HepG2 (cell line): ENCODE results near the gene SGSM1. TPM values are rescaled to one million over a fixed set of nuclear protein-coding genes. Genes with fewer than 3 reads are reported as not detected.
A peak's percentile ranks its signal among the peaks of the same experiment; 100 is the strongest.

ENCODE experiments used
- ATAC-seq: fragments of 200-7000 bp; cut with Tn5 transposase; 3 replicates; pipeline ENCODE4 v1.9.1; 2020; ENCODE audit warnings: mild to moderate bottlenecking, moderate library complexity
- BruUV-seq: library from RNA; stranded (reverse); fragments of 400-500 nt; replicated peaks from 2 replicates; lab custom pipeline; 2021; lab: Mats Ljungman, UMichigan
- CTCF ChIA-PET: fragments of 300-600 bp; formaldehyde crosslinking; extraction: SDS; loops from one replicate; lab custom pipeline; 2021; ENCODE audit warnings: low total read pairs, inconsistent platforms, low intra/inter-chr PET ratio; lab: Yijun Ruan, JAX
- POLR2A ChIA-PET: fragments of 350-600 bp; sonication (Branson Sonifier 250); formaldehyde crosslinking; loops from one replicate; lab custom pipeline; 2020; ENCODE audit warnings: antibody characterized with exemption, inconsistent platforms; lab: Yijun Ruan, JAX
- DNase-seq: peaks from one replicate; pipeline ENCODE4 v3.0.0-alpha.2; 2015; ENCODE audit warnings: low spot score
- FAIRE-seq: peaks from 3 replicates; lab custom pipeline; 2011; peaks lifted over from hg19 to GRCh38; lab: Jason Lieb, UNC
- H2AFZ ChIP-seq: one replicate; pipeline ENCODE4 v1.6.1; 2011; ENCODE audit warnings: low read length, inconsistent platforms
- H3K27ac ChIP-seq: fragments of 300-600 bp; 3 replicates; pipeline ENCODE4 v1.8.0; 2011; ENCODE audit warnings: mixed run types, mild to moderate bottlenecking, mixed read lengths, low read length, inconsistent platforms; ENCODE audit not compliant: insufficient read depth; ENCODE audit errors: extremely low read length
- H3K27me3 ChIP-seq, 2 experiments: fragments of 200-600 bp in 1 of 2; 2 replicates in 1 of 2; 3 replicates in 1 of 2; pipeline versions ENCODE4 v1.6.0 to v1.8.0; 2011; ENCODE audit warnings: low read length in 2 of 2, mild to moderate bottlenecking in 2 of 2, moderate library complexity in 2 of 2, inconsistent platforms in 1 of 2; ENCODE audit not compliant: insufficient read depth in 2 of 2, control insufficient read depth in 1 of 2
- H3K36me3 ChIP-seq, 2 experiments: fragments of 200-600 bp in 1 of 2; replicated peaks in 1 of 2; 2 replicates in 1 of 2; 3 replicates in 1 of 2; pipeline versions ENCODE4 v1.5.1 to v1.8.0; 2011; ENCODE audit warnings: low read length in 2 of 2, inconsistent platforms in 1 of 2; ENCODE audit not compliant: insufficient read depth in 2 of 2, control insufficient read depth in 1 of 2
- H3K4me1 ChIP-seq: 2 replicates; pipeline ENCODE4 v1.5.1; 2012; ENCODE audit warnings: low read length, inconsistent platforms; ENCODE audit not compliant: insufficient read depth
- H3K4me2 ChIP-seq: 2 replicates; pipeline ENCODE4 v1.6.0; 2011; ENCODE audit warnings: low read depth, low read length, inconsistent platforms
- H3K4me3 ChIP-seq, 3 experiments: fragments of 200-600 bp in 1 of 3; sonication (generic), shearing (Covaris generic) in 1 of 3; replicated peaks in 1 of 3; 2 replicates each; pipeline ENCODE4 v1.5.1; 2011 to 2016; ENCODE audit warnings: low read length in 3 of 3, inconsistent platforms in 2 of 3, low read depth in 2 of 3, mild to moderate bottlenecking in 2 of 3, control low read depth in 1 of 3, mixed read lengths in 1 of 3; ENCODE audit not compliant: insufficient read depth in 1 of 3
- H3K79me2 ChIP-seq: one replicate; pipeline ENCODE4 v1.6.1; 2011; ENCODE audit warnings: low read length, inconsistent platforms; ENCODE audit not compliant: insufficient read depth
- H3K9ac ChIP-seq: 2 replicates; pipeline ENCODE4 v1.6.0; 2011; ENCODE audit warnings: mild to moderate bottlenecking, low read depth, low read length, inconsistent platforms; ENCODE audit not compliant: insufficient read depth
- H3K9me3 ChIP-seq: 2 replicates; pipeline ENCODE4 v1.5.1; 2012; ENCODE audit warnings: mild to moderate bottlenecking, low read length
- H4K20me1 ChIP-seq: 2 replicates; pipeline ENCODE4 v1.6.0; 2011; ENCODE audit warnings: inconsistent platforms, mild to moderate bottlenecking, low read length, moderate library complexity; ENCODE audit not compliant: insufficient read depth
- JDP2 ChIP-seq: sonication (generic); formaldehyde crosslinking; IDR thresholded peaks from 2 replicates; pipeline ENCODE4 v1.8.1; 2022; ENCODE audit warnings: missing genetic modification reagents, borderline replicate concordance
- MAFF ChIP-seq: IDR thresholded peaks from 2 replicates; pipeline ENCODE4 v1.6.1; 2011; ENCODE audit warnings: low read depth, low read length, improper control_type of control experiment
- RAD21 ChIP-seq: fragments of 450-650 bp; formaldehyde crosslinking; IDR thresholded peaks from 2 replicates; pipeline ENCODE4 v1.5.0; 2020; ENCODE audit warnings: mild to moderate bottlenecking
- SMC3 ChIP-seq: IDR thresholded peaks from 2 replicates; pipeline ENCODE4 v1.6.1; 2011; ENCODE audit warnings: low read length, improper control_type of control experiment
- STAG1 ChIP-seq: sonication (generic); formaldehyde crosslinking; IDR thresholded peaks from 2 replicates; pipeline ENCODE4 v1.4.0; 2020; ENCODE audit warnings: missing genetic modification reagents
- ZNF883 ChIP-seq: sonication (generic); formaldehyde crosslinking; IDR thresholded peaks from 2 replicates; pipeline ENCODE4 v1.5.1; 2020; ENCODE audit warnings: mild to moderate bottlenecking, missing genetic modification reagents; ENCODE audit errors: not compliant biosample characterization
- WGBS: methylation state at CpG from one replicate; pipeline ENCODE4 v1.1.6; 2017; ENCODE audit warnings: low lambda C conversion rate; 5-methylcytosine and 5-hydroxymethylcytosine counted together
- in situ Hi-C: cut with HindIII; loops from 2 replicates; pipeline ENCODE4 v1.10.0; 2017; ENCODE audit warnings: low pct_unique_long_range_greater_than_20kb; ENCODE audit not compliant: extremely low pct_ligation_motif_present
- intact Hi-C: fragments of 100-400 bp; cut with micrococcal nuclease; formaldehyde crosslinking; loops from one replicate; pipeline ENCODE4 v1.10.0; 2022; ENCODE audit not compliant: unreplicated experiment
- polyA plus RNA-seq, 8 experiments: library from polyadenylated mRNA; depleted of rRNA in 3 of 8; stranded (reverse) in 7 of 8; unstranded in 1 of 8; fragments of >200 nt; fragmentation: Illumina TruSeq in 4 of 8; extraction: Trizol in 4 of 8; gene quantifications; 2 replicates each; pipeline versions ENCODE4 v1.2.1 to v1.2.3, GENCODE V29; 2011 to 2016; ENCODE audit warnings: low read depth in 4 of 8, missing spikeins in 1 of 8, mixed read lengths in 1 of 8; ENCODE audit not compliant: insufficient read depth in 1 of 8
- total RNA-seq, 5 experiments: library from RNA; depleted of rRNA; stranded (reverse); fragments of >200 nt; fragmentation: Illumina TruSeq; extraction: Trizol; gene quantifications; 2 replicates each; pipeline ENCODE4 v1.2.3, GENCODE V29; 2016; ENCODE audit warnings: low read depth in 1 of 5
- TF ChIP-seq, protein P1 (sequence below): sonication (generic); formaldehyde crosslinking; IDR thresholded peaks from 2 replicates; pipeline ENCODE4 v1.5.0; 2020; ENCODE audit warnings: mild to moderate bottlenecking, missing genetic modification reagents, moderate library complexity

Gene SGSM1
- total and polyA plus RNA-seq, 2 of the 13 experiments (the other 11 are each of a cell fraction or from before 2014, with no cell fraction given): 0.07 TPM; not detected in 1

DNA sequence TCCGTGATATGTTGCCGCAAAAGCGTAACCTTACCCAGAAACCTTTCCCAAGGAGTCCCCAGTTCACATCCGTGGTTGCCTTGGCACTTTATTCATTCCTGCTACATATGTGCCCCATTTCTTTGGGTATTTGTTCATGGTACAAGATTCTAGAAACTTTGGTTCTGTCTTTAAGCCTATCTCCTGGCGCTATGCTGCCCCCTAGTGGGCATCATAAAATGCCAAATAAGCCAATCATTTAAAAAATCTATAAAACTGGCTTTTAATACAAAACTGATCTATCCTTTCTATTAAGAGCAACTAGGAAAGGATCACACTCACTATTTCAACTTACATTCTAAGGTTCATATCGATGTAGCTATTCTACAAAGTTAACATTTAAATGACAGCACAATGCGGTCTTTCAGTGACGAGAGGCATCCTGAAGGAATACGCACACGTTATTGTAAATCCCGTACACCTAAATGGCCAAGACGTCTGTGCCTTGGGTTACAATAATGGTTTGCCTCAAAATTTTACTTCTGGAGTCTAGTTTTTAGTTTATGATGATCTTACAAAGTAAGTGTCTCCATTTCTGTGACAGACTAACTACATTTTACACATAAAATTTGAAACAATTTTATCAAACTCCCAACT, 47.7 kb upstream of the SGSM1 start:
- H3K4me2 ChIP-seq: no peak overlapping the region
- no peaks in the 10 kb centered on the region for H3K9me3 ChIP-seq
- no peaks in the 10 kb centered on the region for H3K36me3 ChIP-seq
- H4K20me1 ChIP-seq: no peaks in the 10 kb centered on the region
- no peak overlapping the region for H3K4me3 ChIP-seq
- in situ Hi-C loops: loop anchor here (25.0 kb wide), 2 partner anchors 96 to 279 kb away; no protein-coding TSS in a partner anchor
- no peaks in the 10 kb centered on the region for H3K4me1 ChIP-seq
- ChIA-PET CTCF (interaction anchor here (0.6 to 3.2 kb wide), 2 partner anchors 46 to 52 kb away, joined by 3 to 18 read pairs; no protein-coding TSS in a partner anchor), POLR2A (no interaction called here)
- FAIRE-seq (peak; percentile 70), ATAC-seq (no peak), DNase-seq (peak; percentile 34)
- no peak overlapping the region for H3K27ac ChIP-seq
- no peak overlapping the region for H3K9ac ChIP-seq
- no peaks in the 10 kb centered on the region for H3K79me2 ChIP-seq
- intact Hi-C loops: loop anchor here (1.0 kb wide), 1 partner anchor 52 kb away; no protein-coding TSS in a partner anchor
- 48% methylated on average over 12 of the region's 12 CpGs for WGBS
- peaks cover 1 to 31% of the 10 kb centered on the region in 2 experiments; a peak in 4 of 5 replicates for H3K27me3 ChIP-seq
- no peak overlapping the region for H2AFZ ChIP-seq
- BruUV-seq: no TSS peak
- TF ChIP-seq RAD21 (CRISPR knock-in tag): peak; percentile 74
- TF ChIP-seq SMC3: peak; percentile 74
- TF ChIP-seq JDP2 (CRISPR knock-in tag): no peak
- TF ChIP-seq MAFF: 0 out of 2 replicates have a peak, but pooled peaks have one; percentile 5
- TF ChIP-seq ZNF883 (CRISPR knock-in tag): no peak
- TF ChIP-seq, protein P1, sequence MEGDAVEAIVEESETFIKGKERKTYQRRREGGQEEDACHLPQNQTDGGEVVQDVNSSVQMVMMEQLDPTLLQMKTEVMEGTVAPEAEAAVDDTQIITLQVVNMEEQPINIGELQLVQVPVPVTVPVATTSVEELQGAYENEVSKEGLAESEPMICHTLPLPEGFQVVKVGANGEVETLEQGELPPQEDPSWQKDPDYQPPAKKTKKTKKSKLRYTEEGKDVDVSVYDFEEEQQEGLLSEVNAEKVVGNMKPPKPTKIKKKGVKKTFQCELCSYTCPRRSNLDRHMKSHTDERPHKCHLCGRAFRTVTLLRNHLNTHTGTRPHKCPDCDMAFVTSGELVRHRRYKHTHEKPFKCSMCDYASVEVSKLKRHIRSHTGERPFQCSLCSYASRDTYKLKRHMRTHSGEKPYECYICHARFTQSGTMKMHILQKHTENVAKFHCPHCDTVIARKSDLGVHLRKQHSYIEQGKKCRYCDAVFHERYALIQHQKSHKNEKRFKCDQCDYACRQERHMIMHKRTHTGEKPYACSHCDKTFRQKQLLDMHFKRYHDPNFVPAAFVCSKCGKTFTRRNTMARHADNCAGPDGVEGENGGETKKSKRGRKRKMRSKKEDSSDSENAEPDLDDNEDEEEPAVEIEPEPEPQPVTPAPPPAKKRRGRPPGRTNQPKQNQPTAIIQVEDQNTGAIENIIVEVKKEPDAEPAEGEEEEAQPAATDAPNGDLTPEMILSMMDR (CRISPR knock-in tag): peak; percentile 75
- peak; percentile 88 for TF ChIP-seq STAG1 (CRISPR knock-in tag)
